WI38 (cell line): ENCODE results near the gene QRSL1.

Experiments
- H3K4me3 ChIP-seq: 2 replicates; pipeline ENCODE4 v1.5.1; 2011; ENCODE audit warnings: low read depth, mild to moderate bottlenecking, control low read depth, low read length
- CTCF ChIP-seq: IDR thresholded peaks from 2 replicates; pipeline ENCODE4 v1.5.1; 2012; ENCODE audit warnings: low read depth, mild to moderate bottlenecking, control low read depth, low read length

QRSL1 gene

GRCh38 chr6:106684011-106684410, 54.6 kb downstream of the QRSL1 start:
- H3K4me3 ChIP-seq = no peak overlapping the region
- TF ChIP-seq CTCF = no peak

GRCh38 chr6:106685833-106686232, 56.5 kb downstream of the QRSL1 start:
- no peak overlapping the region for H3K4me3 ChIP-seq
- TF ChIP-seq CTCF = no peak

GRCh38 chr6:106688177-106688951, 59.0 kb downstream of the QRSL1 start:
- H3K4me3 ChIP-seq = no peak overlapping the region
- no peak for TF ChIP-seq CTCF

- no peak for TF ChIP-seq CTCF
- no peak overlapping the region for H3K4me3 ChIP-seq
Measured at GRCh38 chr6:106692112-106692818, 62.9 kb downstream of the QRSL1 start.

GRCh38 chr6:106692819-106693208, 63.4 kb downstream of the QRSL1 start:
- no peak for TF ChIP-seq CTCF
- no peak overlapping the region for H3K4me3 ChIP-seq

- no peak overlapping the region for H3K4me3 ChIP-seq
- no peak for TF ChIP-seq CTCF
Measured at GRCh38 chr6:106693418-106693817, 64.0 kb downstream of the QRSL1 start.

GRCh38 chr6:106694343-106694742, 65.0 kb downstream of the QRSL1 start:
- no peak for TF ChIP-seq CTCF
- no peak overlapping the region for H3K4me3 ChIP-seq
